ENCODE measurements around the gene C11orf24.

DNA sequence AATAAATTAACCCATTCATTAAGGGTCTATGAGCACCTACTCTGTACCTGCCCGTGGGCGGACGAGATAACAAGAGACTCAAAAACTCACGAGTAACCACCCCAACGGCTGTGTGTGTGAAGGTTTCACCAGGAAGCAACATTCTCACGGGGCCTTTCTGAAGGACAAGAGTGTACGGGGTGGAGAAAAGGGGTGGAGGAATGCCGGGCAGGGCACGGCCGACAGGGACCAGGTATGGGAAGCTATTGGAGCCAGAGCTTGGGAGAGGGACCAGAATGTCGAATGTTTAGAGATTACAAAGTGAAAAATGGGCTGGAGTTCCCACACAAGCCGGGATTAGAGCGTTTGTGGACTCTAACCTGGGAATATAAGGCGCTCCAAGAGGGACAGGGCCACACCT lies 60.2 kb downstream of the C11orf24 start:
- TF ChIP-seq, protein P1, sequence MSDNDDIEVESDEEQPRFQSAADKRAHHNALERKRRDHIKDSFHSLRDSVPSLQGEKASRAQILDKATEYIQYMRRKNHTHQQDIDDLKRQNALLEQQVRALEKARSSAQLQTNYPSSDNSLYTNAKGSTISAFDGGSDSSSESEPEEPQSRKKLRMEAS (IDR thresholded peaks at IDR 0.05; ENCODE audit: low read depth, low read length), result no peak
- TF ChIP-seq POLR2A (IDR thresholded peaks at IDR 0.05; ENCODE audit: extremely low read depth, insufficient read length), result no peak
- TF ChIP-seq, protein P2, sequence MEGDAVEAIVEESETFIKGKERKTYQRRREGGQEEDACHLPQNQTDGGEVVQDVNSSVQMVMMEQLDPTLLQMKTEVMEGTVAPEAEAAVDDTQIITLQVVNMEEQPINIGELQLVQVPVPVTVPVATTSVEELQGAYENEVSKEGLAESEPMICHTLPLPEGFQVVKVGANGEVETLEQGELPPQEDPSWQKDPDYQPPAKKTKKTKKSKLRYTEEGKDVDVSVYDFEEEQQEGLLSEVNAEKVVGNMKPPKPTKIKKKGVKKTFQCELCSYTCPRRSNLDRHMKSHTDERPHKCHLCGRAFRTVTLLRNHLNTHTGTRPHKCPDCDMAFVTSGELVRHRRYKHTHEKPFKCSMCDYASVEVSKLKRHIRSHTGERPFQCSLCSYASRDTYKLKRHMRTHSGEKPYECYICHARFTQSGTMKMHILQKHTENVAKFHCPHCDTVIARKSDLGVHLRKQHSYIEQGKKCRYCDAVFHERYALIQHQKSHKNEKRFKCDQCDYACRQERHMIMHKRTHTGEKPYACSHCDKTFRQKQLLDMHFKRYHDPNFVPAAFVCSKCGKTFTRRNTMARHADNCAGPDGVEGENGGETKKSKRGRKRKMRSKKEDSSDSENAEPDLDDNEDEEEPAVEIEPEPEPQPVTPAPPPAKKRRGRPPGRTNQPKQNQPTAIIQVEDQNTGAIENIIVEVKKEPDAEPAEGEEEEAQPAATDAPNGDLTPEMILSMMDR (IDR thresholded peaks at IDR 0.05; ENCODE audit: low read depth, low read length), result no peak

Measured in NB4 (cell line).